Endodermal cell (in vitro differentiated cells): ENCODE data around the gene RNF17. TPM values are rescaled to one million over a fixed set of nuclear protein-coding genes. Genes with fewer than 3 reads are reported as not detected.

Source experiments
- DNase-seq: peaks from one replicate; pipeline ENCODE4 v3.0.0-alpha.2; 2017
- H3K27ac ChIP-seq: 2 replicates; pipeline ENCODE4 v1.5.1; 2013; ENCODE audit warnings: mild to moderate bottlenecking, low read depth, low read length, moderate library complexity
- H3K27me3 ChIP-seq: 2 replicates; pipeline ENCODE4 v1.6.1; 2013; ENCODE audit warnings: mild to moderate bottlenecking, low read length, moderate library complexity; ENCODE audit not compliant: insufficient read depth, control insufficient read depth, poor library complexity, severe bottlenecking
- H3K36me3 ChIP-seq: 2 replicates; pipeline ENCODE4 v1.7.0; 2013; ENCODE audit warnings: mild to moderate bottlenecking, low read length, moderate library complexity; ENCODE audit not compliant: control insufficient read depth, insufficient read depth
- H3K4me1 ChIP-seq: one replicate; pipeline ENCODE4 v1.7.0; 2013; ENCODE audit warnings: low read length; ENCODE audit not compliant: control insufficient read depth, insufficient read depth
- H3K4me3 ChIP-seq: 2 replicates; pipeline ENCODE4 v1.5.1; 2013; ENCODE audit warnings: mild to moderate bottlenecking, low read length, moderate library complexity
- H3K9ac ChIP-seq: 2 replicates; pipeline ENCODE4 v1.6.1; 2013; ENCODE audit warnings: mild to moderate bottlenecking, low read length, moderate library complexity; ENCODE audit not compliant: poor library complexity, severe bottlenecking; ENCODE audit errors: extremely low read depth
- H3K9me3 ChIP-seq: 2 replicates; pipeline ENCODE4 v1.6.1; 2013; ENCODE audit warnings: mild to moderate bottlenecking, low read length, moderate library complexity; ENCODE audit not compliant: control insufficient read depth
- H3K27ac Mint-ChIP-seq: 2 replicates; pipeline ENCODE4 v1.8.0; 2020; ENCODE audit warnings: mixed read lengths
- H3K27me3 Mint-ChIP-seq: 2 replicates; pipeline ENCODE4 v1.8.0; 2021; ENCODE audit warnings: mild to moderate bottlenecking, mixed read lengths; ENCODE audit not compliant: insufficient read depth
- H3K36me3 Mint-ChIP-seq: 2 replicates; pipeline ENCODE4 v1.8.0; 2020; ENCODE audit warnings: low read depth, mixed read lengths
- H3K4me1 Mint-ChIP-seq: 2 replicates; pipeline ENCODE4 v1.8.0; 2020; ENCODE audit warnings: mixed read lengths
- H3K4me3 Mint-ChIP-seq: 2 replicates; pipeline ENCODE4 v1.8.0; 2020; ENCODE audit warnings: mild to moderate bottlenecking, moderate library complexity, mixed read lengths
- H3K9me3 Mint-ChIP-seq: 2 replicates; pipeline ENCODE4 v1.8.0; 2020; ENCODE audit warnings: mild to moderate bottlenecking, mixed read lengths
- WGBS, 2 experiments: methylation state at CpG; one replicate each; pipeline versions ENCODE4 v1.1.5 to v1.1.7; 2013; ENCODE audit warnings: missing lambda C conversion rate in 2 of 2, mixed read lengths in 1 of 2; ENCODE audit not compliant: insufficient coverage in 1 of 2, insufficient read length in 1 of 2; 5-methylcytosine and 5-hydroxymethylcytosine counted together
- total RNA-seq, 2 donors: library from RNA; stranded (reverse); fragmentation: NEBNext Ultra II Directional in 1 of 2; extraction: Animal tissue kit (Norgen Biotek cat#: 25700) in 1 of 2; gene quantifications; 2 replicates in 1 of 2; 3 replicates in 1 of 2; pipeline ENCODE4 v1.2.1, GENCODE V29; 2021
- TF ChIP-seq, protein P1 (sequence below): fragments of 200-600 bp; sonication (generic); conservative IDR thresholded peaks from 2 replicates; pipeline ENCODE4 v1.5.0; 2021; ENCODE audit warnings: antibody characterized with exemption, mild to moderate bottlenecking

RNF17 gene
- total RNA-seq, 2 donors from 2014 or later = not detected

DNA sequence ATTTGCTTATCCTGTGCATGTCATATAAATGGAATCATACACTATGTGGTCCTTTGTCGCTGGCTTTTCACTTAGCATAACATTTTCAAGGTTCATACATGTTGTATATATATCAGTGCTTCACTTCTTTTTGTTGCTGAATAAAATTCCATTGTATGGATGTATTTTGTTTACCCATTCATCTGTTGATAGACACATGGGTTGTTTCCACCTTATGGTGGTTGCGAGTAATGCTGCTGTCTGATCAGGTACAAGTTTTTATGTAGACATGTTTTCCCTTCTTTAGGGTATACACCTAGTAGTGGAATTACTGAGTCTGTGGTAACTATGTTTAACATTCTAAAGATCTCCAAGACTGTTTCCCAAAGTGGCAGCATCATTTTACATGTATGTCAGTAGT, 102.5 kb downstream of the RNF17 start:
- no peak for DNase-seq
- H3K4me1 Mint-ChIP-seq = peaks cover 13% of the 10 kb centered on the region
- H3K27ac Mint-ChIP-seq = no peak overlapping the region
- H3K36me3 Mint-ChIP-seq = no peaks in the 10 kb centered on the region
- H3K27me3 ChIP-seq = no peaks in the 10 kb centered on the region
- no peak overlapping the region for H3K9ac ChIP-seq
- H3K27ac ChIP-seq = no peak overlapping the region
- peaks cover 4% of the 10 kb centered on the region for H3K4me1 ChIP-seq
- TF ChIP-seq, protein P1, sequence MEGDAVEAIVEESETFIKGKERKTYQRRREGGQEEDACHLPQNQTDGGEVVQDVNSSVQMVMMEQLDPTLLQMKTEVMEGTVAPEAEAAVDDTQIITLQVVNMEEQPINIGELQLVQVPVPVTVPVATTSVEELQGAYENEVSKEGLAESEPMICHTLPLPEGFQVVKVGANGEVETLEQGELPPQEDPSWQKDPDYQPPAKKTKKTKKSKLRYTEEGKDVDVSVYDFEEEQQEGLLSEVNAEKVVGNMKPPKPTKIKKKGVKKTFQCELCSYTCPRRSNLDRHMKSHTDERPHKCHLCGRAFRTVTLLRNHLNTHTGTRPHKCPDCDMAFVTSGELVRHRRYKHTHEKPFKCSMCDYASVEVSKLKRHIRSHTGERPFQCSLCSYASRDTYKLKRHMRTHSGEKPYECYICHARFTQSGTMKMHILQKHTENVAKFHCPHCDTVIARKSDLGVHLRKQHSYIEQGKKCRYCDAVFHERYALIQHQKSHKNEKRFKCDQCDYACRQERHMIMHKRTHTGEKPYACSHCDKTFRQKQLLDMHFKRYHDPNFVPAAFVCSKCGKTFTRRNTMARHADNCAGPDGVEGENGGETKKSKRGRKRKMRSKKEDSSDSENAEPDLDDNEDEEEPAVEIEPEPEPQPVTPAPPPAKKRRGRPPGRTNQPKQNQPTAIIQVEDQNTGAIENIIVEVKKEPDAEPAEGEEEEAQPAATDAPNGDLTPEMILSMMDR = peak; percentile 42
- no peak overlapping the region for H3K4me3 ChIP-seq
- no peak overlapping the region for H3K4me3 Mint-ChIP-seq
- no peaks in the 10 kb centered on the region for H3K36me3 ChIP-seq
- no peaks in the 10 kb centered on the region for H3K9me3 Mint-ChIP-seq
- H3K9me3 ChIP-seq = no peaks in the 10 kb centered on the region
- 92% methylated on average over 2 of the region's 2 CpGs; no CpG with 5 or more reads in 1 of the 2 experiments for WGBS, 2 experiments
- peaks cover 5% of the 10 kb centered on the region for H3K27me3 Mint-ChIP-seq

DNA sequence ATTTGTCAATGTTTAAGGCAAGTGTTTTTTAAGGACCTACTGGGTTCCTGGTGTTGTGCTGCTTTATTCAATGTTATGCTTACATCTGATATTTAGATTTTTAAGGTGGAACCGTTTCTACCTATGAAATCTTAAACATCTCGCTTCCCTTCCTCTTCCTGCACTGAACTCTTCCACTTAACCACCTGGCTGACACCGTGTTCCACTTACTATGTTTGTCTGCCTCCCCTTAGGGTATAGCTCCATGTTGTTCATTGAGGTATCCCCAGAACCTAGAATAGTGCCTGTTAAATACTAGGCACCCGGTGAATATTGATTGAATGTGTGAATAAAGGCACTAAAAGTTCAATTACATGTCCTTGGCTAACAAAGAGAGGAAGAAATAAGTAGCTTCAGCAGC, 104.9 kb downstream of the RNF17 start:
- H3K27me3 ChIP-seq = no peaks in the 10 kb centered on the region
- H3K36me3 ChIP-seq = no peaks in the 10 kb centered on the region
- H3K4me1 ChIP-seq = no peaks in the 10 kb centered on the region
- no peak for DNase-seq
- H3K9me3 ChIP-seq = no peaks in the 10 kb centered on the region
- H3K4me1 Mint-ChIP-seq = peaks cover 6% of the 10 kb centered on the region
- TF ChIP-seq, protein P1 = no peak
- 67% methylated on average over 3 to 4 of the region's 4 CpGs for WGBS, 2 experiments
- no peak overlapping the region for H3K4me3 ChIP-seq
- peaks cover 5% of the 10 kb centered on the region for H3K27me3 Mint-ChIP-seq
- no peak overlapping the region for H3K27ac ChIP-seq
- no peak overlapping the region for H3K9ac ChIP-seq
- no peaks in the 10 kb centered on the region for H3K9me3 Mint-ChIP-seq
- no peak overlapping the region for H3K4me3 Mint-ChIP-seq
- H3K36me3 Mint-ChIP-seq = no peaks in the 10 kb centered on the region
- no peak overlapping the region for H3K27ac Mint-ChIP-seq

DNA sequence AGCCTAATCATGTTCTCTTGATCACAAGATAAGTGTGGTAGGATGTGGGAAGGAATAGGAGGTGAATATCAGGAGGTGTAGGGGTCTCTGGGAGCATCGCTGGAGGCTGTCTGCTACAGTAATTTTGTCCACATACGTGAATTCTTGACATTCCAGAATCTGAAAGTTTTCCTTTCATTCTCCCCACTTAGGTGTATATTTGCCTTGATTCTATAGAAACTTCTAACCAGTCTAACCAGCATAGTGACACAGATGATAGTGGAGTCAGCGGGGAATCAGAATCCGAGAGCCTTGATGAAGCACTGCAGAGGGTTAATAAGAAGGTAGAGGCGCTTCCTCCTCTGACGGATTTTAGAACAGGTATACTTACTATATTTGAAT, 106.4 kb downstream of the RNF17 start:
- 95 to 100% methylated on average over 2 to 4 of the region's 6 CpGs for WGBS, 2 experiments
- H3K4me1 Mint-ChIP-seq = peaks cover 3% of the 10 kb centered on the region

More for the DNA sequence above, 106.4 kb downstream of the RNF17 start:
- peaks cover 5% of the 10 kb centered on the region for H3K27me3 Mint-ChIP-seq
- no peaks in the 10 kb centered on the region for H3K27me3 ChIP-seq
- H3K4me3 ChIP-seq = no peak overlapping the region
- no peak overlapping the region for H3K9ac ChIP-seq
- no peak overlapping the region for H3K27ac ChIP-seq
- H3K9me3 Mint-ChIP-seq = no peaks in the 10 kb centered on the region
- no peak for DNase-seq
- H3K9me3 ChIP-seq = no peaks in the 10 kb centered on the region
- no peak overlapping the region for H3K27ac Mint-ChIP-seq
- H3K4me3 Mint-ChIP-seq = no peak overlapping the region
- H3K36me3 ChIP-seq = no peaks in the 10 kb centered on the region
- no peaks in the 10 kb centered on the region for H3K4me1 ChIP-seq
- H3K36me3 Mint-ChIP-seq = no peaks in the 10 kb centered on the region
- TF ChIP-seq, protein P1 = no peak
